PC-3 (cell line): ENCODE results near the gene SNCA. TPM values are rescaled to one million over a fixed set of nuclear protein-coding genes. Genes with fewer than 3 reads are reported as not detected.

Source experiments
- ATAC-seq: fragments of 200-7000 bp; cut with Tn5 transposase; 2 replicates; pipeline ENCODE4 v1.9.1; 2020; ENCODE audit warnings: mild to moderate bottlenecking, moderate library complexity
- BruUV-seq: library from RNA; stranded (reverse); fragments of 400-500 nt; replicated peaks from 2 replicates; lab custom pipeline; 2021; lab: Mats Ljungman, UMichigan
- CTCF ChIA-PET: fragments of 300-600 bp; sonication (Branson Sonifier 250); formaldehyde crosslinking; loops from one replicate; lab custom pipeline; 2022; ENCODE audit warnings: antibody characterized with exemption; lab: Charles Lee
- POLR2A ChIA-PET: fragments of 300-600 bp; sonication (Branson Sonifier 250); formaldehyde crosslinking; loops from one replicate; lab custom pipeline; 2022; ENCODE audit warnings: antibody characterized with exemption; ENCODE audit not compliant: unreplicated experiment; lab: Charles Lee
- DNase-seq: peaks from one replicate; pipeline ENCODE4 v3.0.0-alpha.2; 2015
- H2AFZ ChIP-seq: fragments of 300-600 bp; sonication (generic); 2 replicates; pipeline ENCODE4 v1.6.0; 2016; ENCODE audit warnings: antibody characterized with exemption, low read length
- H3F3A ChIP-seq: fragments of 300-600 bp; sonication (generic); one replicate; pipeline ENCODE4 v1.6.0; 2017; ENCODE audit warnings: antibody characterized with exemption, low read length, control low read depth, mild to moderate bottlenecking; ENCODE audit not compliant: unreplicated experiment
- H3K27ac ChIP-seq: fragments of 300-600 bp; sonication (generic); 2 replicates; pipeline ENCODE4 v1.5.1; 2016; ENCODE audit warnings: mild to moderate bottlenecking, low read length
- H3K27me3 ChIP-seq: fragments of 300-600 bp; sonication (generic); 2 replicates; pipeline ENCODE4 v1.6.1; 2016; ENCODE audit warnings: low read length, mixed read lengths
- H3K36me3 ChIP-seq: fragments of 300-600 bp; sonication (generic); 2 replicates; pipeline ENCODE4 v1.6.1; 2016; ENCODE audit warnings: low read depth, mixed run types, low read length, mixed read lengths
- H3K4me1 ChIP-seq: fragments of 300-600 bp; sonication (generic); 2 replicates; pipeline ENCODE4 v1.5.1; 2016; ENCODE audit warnings: low read length; ENCODE audit not compliant: insufficient read depth
- H3K4me2 ChIP-seq: fragments of 300-600 bp; sonication (generic); 2 replicates; pipeline ENCODE4 v1.6.0; 2016; ENCODE audit warnings: low read length
- H3K4me3 ChIP-seq: fragments of 300-600 bp; sonication (generic); 2 replicates; pipeline ENCODE4 v1.5.1; 2016; ENCODE audit warnings: mild to moderate bottlenecking, low read length, mixed read lengths
- H3K79me2 ChIP-seq: fragments of 300-600 bp; sonication (generic); 2 replicates; pipeline ENCODE4 v1.6.1; 2017; ENCODE audit warnings: low read length, mixed read lengths
- H3K9ac ChIP-seq: fragments of 300-600 bp; sonication (generic); 2 replicates; pipeline ENCODE4 v1.6.0; 2016; ENCODE audit warnings: mild to moderate bottlenecking, low read length
- H3K9me2 ChIP-seq: fragments of 300-600 bp; sonication (generic); replicated peaks from 2 replicates; pipeline ENCODE4 v1.6.1; 2016; ENCODE audit warnings: mixed run types, low read length, mixed read lengths
- H3K9me3 ChIP-seq: fragments of 300-600 bp; sonication (generic); 2 replicates; pipeline ENCODE4 v1.6.1; 2016; ENCODE audit warnings: low read length, mixed read lengths
- H4K20me1 ChIP-seq: fragments of 300-600 bp; sonication (generic); 2 replicates; pipeline ENCODE4 v1.6.1; 2016; ENCODE audit warnings: low read length, mixed read lengths
- EZH2 ChIP-seq: fragments of 300-600 bp; sonication (generic); IDR thresholded peaks from one replicate; pipeline ENCODE4 v1.6.1; 2017; ENCODE audit warnings: antibody characterized with exemption, mild to moderate bottlenecking, low read length; ENCODE audit not compliant: unreplicated experiment
- EZH2phosphoT487 ChIP-seq: fragments of 300-600 bp; sonication (generic); IDR thresholded peaks from 2 replicates; pipeline ENCODE4 v1.6.1; 2018; ENCODE audit warnings: mild to moderate bottlenecking, antibody characterized with exemption, low read length, borderline replicate concordance
- intact Hi-C: fragments of 100-400 bp; cut with micrococcal nuclease; formaldehyde crosslinking; loops from 2 replicates; pipeline ENCODE4 v1.9.0; 2023
- total RNA-seq: library from RNA; depleted of rRNA; stranded (reverse); fragments of >200 nt; gene quantifications from 2 replicates; pipeline ENCODE4 v1.2.3, GENCODE V29; 2014
- TF ChIP-seq, protein P1 (sequence below): fragments of 300-600 bp; sonication (generic); conservative IDR thresholded peaks from 2 replicates; pipeline ENCODE4 v1.5.1; 2017; ENCODE audit warnings: antibody characterized with exemption, low read depth, mild to moderate bottlenecking, low read length

Gene SNCA
- total RNA-seq, 1 experiment from 2014 or later: 1.2 TPM

DNA sequence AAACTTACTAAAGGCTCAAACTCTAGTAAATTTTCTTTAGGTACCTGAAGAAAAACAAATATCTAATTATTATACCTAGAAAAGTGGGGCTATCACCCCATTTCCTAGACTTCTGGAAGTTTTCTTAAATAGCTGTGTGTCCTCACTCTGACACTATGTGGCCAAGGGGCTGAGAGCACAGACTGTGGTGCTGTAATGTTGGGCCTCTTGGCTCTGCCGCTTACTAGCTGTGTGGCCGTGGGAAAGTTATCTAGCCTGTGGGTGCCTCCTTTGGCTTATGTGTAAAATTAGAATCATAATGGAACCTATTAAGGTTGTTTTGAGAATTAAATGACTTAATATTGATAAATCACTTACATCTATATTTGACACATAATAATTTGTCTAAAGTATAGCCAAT lies 114.4 kb downstream of the SNCA start:
- no peak overlapping the region for H3K27ac ChIP-seq
- H3K4me2 ChIP-seq: no peak overlapping the region
- ChIA-PET CTCF (no interaction called here), POLR2A (no interaction called here)
- H2AFZ ChIP-seq: no peak overlapping the region
- no peaks in the 10 kb centered on the region for H3K9me3 ChIP-seq
- intact Hi-C loops: no loop called here
- no peaks in the 10 kb centered on the region for H3K9me2 ChIP-seq
- H3K9ac ChIP-seq: no peak overlapping the region
- ATAC-seq (no peak), DNase-seq (no peak)
- H4K20me1 ChIP-seq: no peaks in the 10 kb centered on the region
- no peak overlapping the region for H3K4me3 ChIP-seq
- no peaks in the 10 kb centered on the region for H3F3A ChIP-seq
- H3K36me3 ChIP-seq: no peaks in the 10 kb centered on the region
- H3K27me3 ChIP-seq: peaks cover 21% of the 10 kb centered on the region
- BruUV-seq: no TSS peak
- TF ChIP-seq EZH2phosphoT487 (no peak), EZH2 (no peak)
- TF ChIP-seq, protein P1, sequence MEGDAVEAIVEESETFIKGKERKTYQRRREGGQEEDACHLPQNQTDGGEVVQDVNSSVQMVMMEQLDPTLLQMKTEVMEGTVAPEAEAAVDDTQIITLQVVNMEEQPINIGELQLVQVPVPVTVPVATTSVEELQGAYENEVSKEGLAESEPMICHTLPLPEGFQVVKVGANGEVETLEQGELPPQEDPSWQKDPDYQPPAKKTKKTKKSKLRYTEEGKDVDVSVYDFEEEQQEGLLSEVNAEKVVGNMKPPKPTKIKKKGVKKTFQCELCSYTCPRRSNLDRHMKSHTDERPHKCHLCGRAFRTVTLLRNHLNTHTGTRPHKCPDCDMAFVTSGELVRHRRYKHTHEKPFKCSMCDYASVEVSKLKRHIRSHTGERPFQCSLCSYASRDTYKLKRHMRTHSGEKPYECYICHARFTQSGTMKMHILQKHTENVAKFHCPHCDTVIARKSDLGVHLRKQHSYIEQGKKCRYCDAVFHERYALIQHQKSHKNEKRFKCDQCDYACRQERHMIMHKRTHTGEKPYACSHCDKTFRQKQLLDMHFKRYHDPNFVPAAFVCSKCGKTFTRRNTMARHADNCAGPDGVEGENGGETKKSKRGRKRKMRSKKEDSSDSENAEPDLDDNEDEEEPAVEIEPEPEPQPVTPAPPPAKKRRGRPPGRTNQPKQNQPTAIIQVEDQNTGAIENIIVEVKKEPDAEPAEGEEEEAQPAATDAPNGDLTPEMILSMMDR: no peak
- no peaks in the 10 kb centered on the region for H3K4me1 ChIP-seq
- H3K79me2 ChIP-seq: no peaks in the 10 kb centered on the region

DNA sequence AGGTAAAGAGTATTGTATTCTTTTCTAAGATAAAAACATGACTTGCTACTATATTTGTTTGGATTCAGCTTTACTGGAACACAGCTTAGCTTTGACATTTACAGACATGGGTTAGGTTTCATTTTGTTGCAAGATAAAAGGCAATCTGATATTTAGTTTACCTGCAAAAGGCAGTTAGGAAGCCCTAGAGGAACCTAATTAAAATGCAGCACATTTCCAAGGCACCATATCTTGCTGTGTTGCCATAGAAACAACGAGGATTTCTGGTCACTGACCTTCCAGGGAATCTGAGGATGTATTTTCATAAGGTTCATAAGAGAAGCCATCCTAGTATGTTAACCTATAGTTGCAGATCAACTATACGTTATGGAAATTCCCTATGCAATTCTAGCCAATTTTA lies 116.0 kb downstream of the SNCA start:
- Histone ChIP-seq H3K79me2 (no peaks in the 10 kb centered on the region), H3K4me3 (no peak overlapping the region)

DNA sequence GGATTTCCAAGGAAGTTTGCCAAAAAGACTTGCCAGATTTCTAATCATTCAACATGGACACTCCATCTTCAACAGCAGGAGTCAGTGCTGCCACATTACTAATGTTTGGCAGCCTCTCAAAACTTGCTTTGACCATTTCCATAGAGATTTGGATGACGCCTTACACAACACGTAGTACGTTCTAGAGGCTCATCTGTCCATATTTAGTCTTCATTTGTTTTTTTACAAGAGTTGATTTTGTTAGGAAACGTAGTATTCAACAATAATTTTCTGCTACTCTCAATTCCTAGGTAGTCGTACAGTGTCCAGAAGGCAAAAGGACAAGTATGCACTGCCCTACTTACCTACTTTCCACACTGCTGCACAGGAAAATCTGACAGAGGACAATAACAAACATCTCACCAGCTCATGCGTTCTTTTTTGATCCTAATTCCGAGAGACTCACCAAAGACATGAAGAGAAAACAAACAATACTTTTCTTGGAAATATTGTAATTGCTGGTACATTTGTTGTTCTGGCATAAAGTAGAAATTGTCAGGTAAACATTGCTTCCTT lies 117.3 kb downstream of the SNCA start:
- intact Hi-C loops: no loop called here

More for the DNA sequence above, 116.0 kb downstream of the SNCA start:
- no peaks in the 10 kb centered on the region for H3K9me2 ChIP-seq
- TF ChIP-seq, protein P1: no peak
- TF ChIP-seq EZH2phosphoT487 (no peak), EZH2 (no peak)
- H3K9ac ChIP-seq: no peak overlapping the region
- intact Hi-C loops: no loop called here
- DNase-seq (no peak), ATAC-seq (no peak)
- no TSS peak for BruUV-seq
- POLR2A ChIA-PET: no interaction called here
- H3K9me3 ChIP-seq: no peaks in the 10 kb centered on the region
- CTCF ChIA-PET: no interaction called here
- H3K4me2 ChIP-seq: no peak overlapping the region
- H2AFZ ChIP-seq: no peak overlapping the region
- no peak overlapping the region for H3K27ac ChIP-seq
- H4K20me1 ChIP-seq: no peaks in the 10 kb centered on the region
- no peaks in the 10 kb centered on the region for H3K36me3 ChIP-seq
- no peaks in the 10 kb centered on the region for H3F3A ChIP-seq
- H3K4me1 ChIP-seq: no peaks in the 10 kb centered on the region
- peaks cover 22% of the 10 kb centered on the region; the same call in 1 of the 2 replicates for H3K27me3 ChIP-seq

More for the DNA sequence above, 117.3 kb downstream of the SNCA start:
- Histone ChIP-seq H3K27ac (no peak overlapping the region), H3K9ac (no peak overlapping the region), H4K20me1 (no peaks in the 10 kb centered on the region), H3K4me3 (no peak overlapping the region), H3K79me2 (no peaks in the 10 kb centered on the region), H3K27me3 (peaks cover 22% of the 10 kb centered on the region; the same call in 1 of the 2 replicates), H3K36me3 (no peaks in the 10 kb centered on the region), H3K9me2 (no peaks in the 10 kb centered on the region), H2AFZ (no peak overlapping the region), H3K4me1 (no peaks in the 10 kb centered on the region), H3K9me3 (no peaks in the 10 kb centered on the region), H3K4me2 (no peak overlapping the region), H3F3A (no peaks in the 10 kb centered on the region)
- TF ChIP-seq EZH2 (no peak), EZH2phosphoT487 (no peak)
- TF ChIP-seq, protein P1: no peak
- POLR2A ChIA-PET: no interaction called here
- CTCF ChIA-PET: no interaction called here
- no TSS peak for BruUV-seq
- ATAC-seq: no peak
- no peak for DNase-seq
